Thyroid gland (tissue), 4 donors: ENCODE measurements around the gene RAI2. TPM values are rescaled to one million over a fixed set of nuclear protein-coding genes. Genes with fewer than 3 reads are reported as not detected.

Experiments
- DNase-seq, 2 donors: peaks; one replicate each; pipeline ENCODE4 v3.0.0-alpha.2; 2019
- H3K27ac ChIP-seq, 3 donors: fragments of 200-600 bp; sonication (generic); 1 replicate in 2 of 3; 2 replicates in 1 of 3; pipeline ENCODE4 v1.5.1; 2016 to 2019; ENCODE audit warnings: mild to moderate bottlenecking in 1 of 3, moderate library complexity in 1 of 3
- H3K27me3 ChIP-seq: fragments of 200-600 bp; sonication (generic); one replicate; pipeline ENCODE4 v1.5.1; 2019
- H3K36me3 ChIP-seq, 2 donors: fragments of 200-600 bp; sonication (generic); one replicate each; pipeline ENCODE4 v1.5.1; 2016 to 2019
- H3K4me1 ChIP-seq, 2 donors: fragments of 200-600 bp; sonication (generic); one replicate each; pipeline ENCODE4 v1.5.1; 2017 to 2019
- H3K4me3 ChIP-seq, 3 donors: fragments of 200-600 bp; sonication (generic); replicated peaks in 1 of 3; 1 replicate in 2 of 3; 2 replicates in 1 of 3; pipeline ENCODE4 v1.5.1; 2016; ENCODE audit warnings: mild to moderate bottlenecking in 1 of 3
- H3K9me3 ChIP-seq: fragments of 200-600 bp; sonication (generic); one replicate; pipeline ENCODE4 v1.5.1; 2017
- POLR2A ChIP-seq, 2 donors: fragments of 450-650 bp; IDR thresholded peaks; one replicate each; pipeline ENCODE4 v1.6.1; 2017; ENCODE audit warnings: antibody characterized with exemption in 2 of 2, mild to moderate bottlenecking in 2 of 2, moderate library complexity in 1 of 2
- WGBS, 2 donors: methylation state at CpG; one replicate each; pipeline ENCODE4 v1.1.5; 2017; 5-methylcytosine and 5-hydroxymethylcytosine counted together
- intact Hi-C: fragments of 100-400 bp; cut with DNase I; formaldehyde crosslinking; loops from one replicate; pipeline ENCODE4 v1.15.1; 2023
- total RNA-seq, 4 donors: library from RNA; depleted of rRNA; stranded (reverse); fragments of >200 nt; gene quantifications; one replicate each; pipeline ENCODE4 v1.2.3, GENCODE V29; 2016
- TF ChIP-seq, protein P1 (sequence below), 6 experiments: fragments of 200-600 bp in 3 of 6; fragments of 450-650 bp in 3 of 6; sonication (generic) in 3 of 6; IDR thresholded peaks; one replicate each; pipeline ENCODE4 v1.5.1; 2016 to 2019; ENCODE audit warnings: antibody characterized with exemption in 6 of 6, mild to moderate bottlenecking in 2 of 6, inconsistent platforms in 1 of 6, moderate library complexity in 1 of 6

The RAI2 gene
- total RNA-seq, 4 donors from 2014 or later = 12.1 to 18.9 (median 12.8) TPM

DNA sequence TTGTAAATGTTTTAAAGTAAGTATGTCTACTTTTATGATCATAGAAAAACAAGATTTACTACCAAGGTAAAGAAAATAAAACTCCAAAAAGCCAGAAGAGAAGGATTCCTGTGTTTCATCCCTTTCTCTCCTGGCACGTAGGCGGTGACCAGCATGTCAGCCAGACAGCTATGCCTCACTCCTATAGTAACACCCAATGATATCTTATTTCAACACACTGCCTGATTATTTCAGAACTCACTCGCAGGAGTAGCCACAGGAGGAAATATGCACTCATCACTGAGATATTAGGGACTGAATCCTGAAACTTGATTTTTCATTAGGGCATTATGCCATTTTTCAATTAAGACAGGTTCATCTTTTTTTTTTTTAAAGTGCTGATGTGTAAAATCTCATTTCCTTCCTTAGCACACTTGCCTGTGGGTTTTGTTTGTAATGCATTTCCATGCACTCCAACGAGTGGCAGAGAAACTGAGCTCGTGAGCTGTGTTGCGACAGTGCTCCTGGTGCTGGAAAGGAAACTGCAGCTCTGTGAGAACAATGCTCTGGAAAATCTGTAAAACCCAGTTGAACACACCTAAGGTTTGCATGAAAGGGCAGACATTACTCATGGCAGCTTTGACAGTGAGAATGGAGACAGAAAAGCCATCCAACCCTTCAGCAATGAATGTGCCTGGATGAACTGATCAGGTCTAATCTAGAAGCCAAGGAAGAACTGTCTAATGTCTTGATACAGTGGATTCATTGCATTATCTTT, 18.2 kb downstream of the RAI2 start:
- H3K9me3 ChIP-seq = no peaks in the 10 kb centered on the region
- TF ChIP-seq, protein P1, sequence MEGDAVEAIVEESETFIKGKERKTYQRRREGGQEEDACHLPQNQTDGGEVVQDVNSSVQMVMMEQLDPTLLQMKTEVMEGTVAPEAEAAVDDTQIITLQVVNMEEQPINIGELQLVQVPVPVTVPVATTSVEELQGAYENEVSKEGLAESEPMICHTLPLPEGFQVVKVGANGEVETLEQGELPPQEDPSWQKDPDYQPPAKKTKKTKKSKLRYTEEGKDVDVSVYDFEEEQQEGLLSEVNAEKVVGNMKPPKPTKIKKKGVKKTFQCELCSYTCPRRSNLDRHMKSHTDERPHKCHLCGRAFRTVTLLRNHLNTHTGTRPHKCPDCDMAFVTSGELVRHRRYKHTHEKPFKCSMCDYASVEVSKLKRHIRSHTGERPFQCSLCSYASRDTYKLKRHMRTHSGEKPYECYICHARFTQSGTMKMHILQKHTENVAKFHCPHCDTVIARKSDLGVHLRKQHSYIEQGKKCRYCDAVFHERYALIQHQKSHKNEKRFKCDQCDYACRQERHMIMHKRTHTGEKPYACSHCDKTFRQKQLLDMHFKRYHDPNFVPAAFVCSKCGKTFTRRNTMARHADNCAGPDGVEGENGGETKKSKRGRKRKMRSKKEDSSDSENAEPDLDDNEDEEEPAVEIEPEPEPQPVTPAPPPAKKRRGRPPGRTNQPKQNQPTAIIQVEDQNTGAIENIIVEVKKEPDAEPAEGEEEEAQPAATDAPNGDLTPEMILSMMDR (IDR thresholded peaks at IDR 0.05) = no peak
- TF ChIP-seq POLR2A (IDR thresholded peaks at IDR 0.05) = no peak
- H3K4me1 ChIP-seq = no peaks in the 10 kb centered on the region
- no peak overlapping the region for H3K27ac ChIP-seq
- 64 to 74% methylated on average over 6 of the region's 6 CpGs for WGBS, 2 donors
- no peak overlapping the region for H3K4me3 ChIP-seq
- intact Hi-C loops = no loop called here
- H3K27me3 ChIP-seq = no peaks in the 10 kb centered on the region
- no peaks in the 10 kb centered on the region for H3K36me3 ChIP-seq
- DNase-seq = no peak

DNA sequence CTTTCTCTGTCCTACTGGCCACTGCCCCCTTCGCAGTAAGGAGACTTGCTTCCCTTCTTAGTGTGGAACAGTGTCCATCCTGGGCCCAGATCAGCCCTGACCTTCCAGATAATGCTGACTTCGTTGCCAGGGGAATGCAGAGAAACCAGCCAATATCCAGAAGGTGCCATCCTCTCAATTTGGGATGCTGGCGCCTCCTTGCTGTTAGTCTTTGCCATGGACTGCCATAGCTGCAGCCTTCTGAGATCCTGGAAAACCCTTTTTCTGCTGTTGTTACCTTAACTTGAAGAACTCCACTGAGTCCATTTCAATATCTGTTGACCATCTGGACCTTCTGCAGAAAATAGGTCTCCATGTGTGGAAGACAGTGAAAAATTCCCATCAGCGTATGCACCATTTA, 21.8 kb downstream of the RAI2 start:
- no peaks in the 10 kb centered on the region for H3K9me3 ChIP-seq
- intact Hi-C loops = no loop called here
- no peaks in the 10 kb centered on the region for H3K36me3 ChIP-seq
- DNase-seq = no peak
- H3K27ac ChIP-seq = no peak overlapping the region
- 86 to 95% methylated on average over 3 to 4 of the region's 4 CpGs for WGBS, 2 donors
- no peaks in the 10 kb centered on the region for H3K4me1 ChIP-seq
- TF ChIP-seq, protein P1 (IDR thresholded peaks at IDR 0.05) = no peak
- TF ChIP-seq POLR2A (IDR thresholded peaks at IDR 0.05) = no peak
- no peaks in the 10 kb centered on the region for H3K27me3 ChIP-seq
- H3K4me3 ChIP-seq = no peak overlapping the region

- 74 to 91% methylated on average over 2 to 3 of the region's 3 CpGs for WGBS, 2 donors
- no peak for TF ChIP-seq POLR2A (IDR thresholded peaks at IDR 0.05)
Observed at GRCh38 chrX:17836830-17837229, 24.3 kb downstream of the RAI2 start.

DNA sequence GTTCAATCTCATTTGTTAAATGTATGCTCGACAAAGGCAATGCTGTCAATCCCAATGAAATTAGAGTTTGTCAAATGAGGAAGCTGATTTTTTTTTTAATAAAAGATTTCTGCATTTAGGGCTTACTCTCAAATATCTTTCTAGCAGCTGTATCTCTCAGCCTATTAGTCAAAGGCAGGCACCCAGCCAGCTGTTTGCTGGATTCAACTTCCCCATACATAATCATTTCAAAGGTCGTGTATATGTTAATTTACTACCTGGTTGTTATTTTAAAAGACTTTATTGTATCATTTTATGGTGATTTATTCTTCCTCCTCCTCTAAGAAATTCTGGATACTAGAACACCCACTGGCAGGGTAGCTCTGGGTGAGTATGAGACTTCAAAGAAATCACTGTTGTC, 27.1 kb downstream of the RAI2 start:
- no peak overlapping the region for H3K27ac ChIP-seq
- H3K9me3 ChIP-seq = no peaks in the 10 kb centered on the region
- no peak for TF ChIP-seq POLR2A (IDR thresholded peaks at IDR 0.05)
- TF ChIP-seq, protein P1 (IDR thresholded peaks at IDR 0.05) = no peak
- no peak for DNase-seq
- no peaks in the 10 kb centered on the region for H3K27me3 ChIP-seq
- H3K36me3 ChIP-seq = no peaks in the 10 kb centered on the region
- H3K4me3 ChIP-seq = no peak overlapping the region
- peaks cover 3 to 9% of the 10 kb centered on the region in 2 donors for H3K4me1 ChIP-seq
- WGBS, 2 donors = 68 to 69% methylated on average over 2 of the region's 2 CpGs
- intact Hi-C loops = no loop called here

More at GRCh38 chrX:17836830-17837229, 24.3 kb downstream of the RAI2 start:
- Histone ChIP-seq H3K4me3 (no peak overlapping the region), H3K27me3 (no peaks in the 10 kb centered on the region), H3K9me3 (no peaks in the 10 kb centered on the region), H3K36me3 (no peaks in the 10 kb centered on the region), H3K4me1 (no peaks in the 10 kb centered on the region), H3K27ac (no peak overlapping the region)
- intact Hi-C loops = no loop called here
- no peak for DNase-seq

GRCh38 chrX:17831255-17831654, 29.8 kb downstream of the RAI2 start:
- peak overlapping the region in 1 of 3 donors; percentile 26 for H3K27ac ChIP-seq
- H3K9me3 ChIP-seq = no peaks in the 10 kb centered on the region
- no peak overlapping the region for H3K4me3 ChIP-seq
- no peaks in the 10 kb centered on the region for H3K36me3 ChIP-seq
- TF ChIP-seq POLR2A (IDR thresholded peaks at IDR 0.05) = no peak
- H3K27me3 ChIP-seq = no peaks in the 10 kb centered on the region
- no peak for DNase-seq
- intact Hi-C loops = no loop called here
- H3K4me1 ChIP-seq = peaks cover 3 to 9% of the 10 kb centered on the region in 2 donors
- WGBS, 2 donors = 87 to 92% methylated on average over 3 of the region's 3 CpGs

DNA sequence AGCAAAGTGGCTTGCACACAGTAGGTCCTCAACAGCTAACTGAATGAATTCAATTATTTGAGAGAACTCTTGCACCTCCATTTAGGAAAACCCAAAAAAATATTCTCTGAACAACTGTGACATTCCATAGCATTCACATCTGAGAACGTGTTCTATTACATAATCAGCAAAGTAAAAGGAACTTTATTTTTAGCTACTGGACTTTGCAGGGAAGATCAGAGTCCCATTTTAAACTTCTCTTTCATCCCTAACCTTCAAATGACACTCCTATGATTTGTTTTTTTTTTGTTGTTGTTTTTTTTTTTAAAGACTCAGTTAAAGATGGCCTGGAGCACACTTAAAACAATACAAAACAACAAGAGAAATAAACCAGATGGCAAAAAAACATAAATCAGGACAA, 30.9 kb downstream of the RAI2 start:
- WGBS, 2 donors = 55 to 59% methylated on average over 1 of the region's 1 CpG
- no peak overlapping the region for H3K4me3 ChIP-seq
- H3K4me1 ChIP-seq = peaks cover 3 to 9% of the 10 kb centered on the region in 2 donors
- no peaks in the 10 kb centered on the region for H3K36me3 ChIP-seq
- H3K9me3 ChIP-seq = no peaks in the 10 kb centered on the region
- TF ChIP-seq, protein P1 (IDR thresholded peaks at IDR 0.05) = no peak
- no peak for TF ChIP-seq POLR2A (IDR thresholded peaks at IDR 0.05)
- peak overlapping the region in 1 of 3 donors; percentile 14 for H3K27ac ChIP-seq
- intact Hi-C loops = no loop called here
- DNase-seq = no peak
- H3K27me3 ChIP-seq = no peaks in the 10 kb centered on the region
